GM12878 (cell line): ENCODE measurements around the gene PRSS2. TPM values are rescaled to one million over a fixed set of nuclear protein-coding genes. Genes with fewer than 3 reads are reported as not detected.

Source experiments
- ATAC-seq: fragments of 200-7000 bp; cut with Tn5 transposase; 3 replicates; pipeline ENCODE4 v1.9.1; 2020; ENCODE audit warnings: mild to moderate bottlenecking, moderate library complexity
- BruUV-seq: library from RNA; stranded (reverse); fragments of 400-500 nt; replicated peaks from 2 replicates; lab custom pipeline; 2021; lab: Mats Ljungman, UMichigan
- CTCF ChIA-PET: fragments of 300-600 bp; sonication (Branson Sonifier 250); formaldehyde crosslinking; extraction: SDS; loops from one replicate; lab custom pipeline; 2021; ENCODE audit warnings: inconsistent platforms; lab: Yijun Ruan, JAX
- POLR2A ChIA-PET: fragments of 350-600 bp; formaldehyde crosslinking; extraction: SDS; loops from one replicate; lab custom pipeline; 2021; ENCODE audit warnings: inconsistent platforms; lab: Charles Lee
- RAD21 ChIA-PET: fragments of 300-600 bp; sonication (Branson Sonifier 250); formaldehyde crosslinking; loops from one replicate; lab custom pipeline; 2023; ENCODE audit warnings: antibody characterized with exemption; ENCODE audit not compliant: unreplicated experiment; lab: Charles Lee
- SMC1A ChIA-PET: fragments of 300-600 bp; sonication (Branson Sonifier 250); formaldehyde crosslinking; loops from one replicate; lab custom pipeline; 2023; ENCODE audit not compliant: unreplicated experiment, uncharacterized antibody; lab: Charles Lee
- DNase-seq: peaks from one replicate; pipeline ENCODE4 v3.0.0-alpha.2; 2011; ENCODE audit warnings: low read depth, low spot score
- FAIRE-seq: peaks from 3 replicates; lab custom pipeline; 2011; peaks lifted over from hg19 to GRCh38; lab: Jason Lieb, UNC
- H2AFZ ChIP-seq: 2 replicates; pipeline ENCODE4 v1.6.0; 2011; ENCODE audit warnings: low read depth, low read length, control low read depth; ENCODE audit not compliant: control insufficient read depth
- H3K27ac ChIP-seq: 2 replicates; pipeline ENCODE4 v1.5.1; 2011; ENCODE audit warnings: control low read depth; ENCODE audit not compliant: control insufficient read depth, insufficient read depth
- H3K27me3 ChIP-seq, 2 experiments: replicated peaks in 1 of 2; 2 replicates each; pipeline versions ENCODE4 v1.6.0 to v1.6.1; 2011; ENCODE audit warnings: low read length in 1 of 2; ENCODE audit not compliant: control insufficient read depth in 2 of 2, insufficient read depth in 2 of 2
- H3K36me3 ChIP-seq, 2 experiments: 2 replicates each; pipeline ENCODE4 v1.5.1; 2011; ENCODE audit warnings: low read length in 1 of 2; ENCODE audit not compliant: control insufficient read depth in 2 of 2, insufficient read depth in 2 of 2
- H3K4me1 ChIP-seq: 2 replicates; pipeline ENCODE4 v1.6.1; 2011; ENCODE audit warnings: mild to moderate bottlenecking, low read length, moderate library complexity, mixed read lengths; ENCODE audit not compliant: control insufficient read depth, insufficient read depth
- H3K4me2 ChIP-seq: 2 replicates; pipeline ENCODE4 v1.6.0; 2011; ENCODE audit warnings: control low read depth; ENCODE audit not compliant: control insufficient read depth, insufficient read depth
- H3K4me3 ChIP-seq: fragments of 200-600 bp; sonication (generic); 2 replicates; pipeline ENCODE4 v1.5.1; 2016
- H3K79me2 ChIP-seq: 2 replicates; pipeline ENCODE4 v1.6.0; 2011; ENCODE audit warnings: low read length; ENCODE audit not compliant: control insufficient read depth, insufficient read depth
- H3K9ac ChIP-seq: 2 replicates; pipeline ENCODE4 v1.8.0; 2011; ENCODE audit warnings: low read length, control low read depth, mixed read lengths; ENCODE audit not compliant: control insufficient read depth, insufficient read depth
- H3K9me3 ChIP-seq: replicated peaks from 3 replicates; pipeline ENCODE4 v1.5.1; 2011; ENCODE audit warnings: mild to moderate bottlenecking, low read length; ENCODE audit not compliant: control insufficient read depth, insufficient read depth
- H4K20me1 ChIP-seq: 2 replicates; pipeline ENCODE4 v1.6.0; 2011; ENCODE audit not compliant: control insufficient read depth, insufficient read depth
- ASH2L ChIP-seq: fragments of 300-600, 200-600 bp; sonication (generic); IDR thresholded peaks from 2 replicates; pipeline ENCODE4 v1.6.1; 2017; ENCODE audit warnings: low read depth, mild to moderate bottlenecking, borderline replicate concordance
- CBX3 ChIP-seq: fragments of 200-600 bp; sonication (generic); IDR thresholded peaks from 2 replicates; pipeline ENCODE4 v1.6.1; 2016; ENCODE audit warnings: low read depth, borderline replicate concordance
- CHD1 ChIP-seq: IDR thresholded peaks from 2 replicates; pipeline ENCODE4 v1.6.1; 2012; ENCODE audit warnings: low read depth, low read length, improper control_type of control experiment
- E2F8 ChIP-seq: fragments of 450-650 bp; IDR thresholded peaks from 2 replicates; pipeline ENCODE4 v1.6.1; 2018; ENCODE audit warnings: mild to moderate bottlenecking, low read depth, moderate library complexity; ENCODE audit not compliant: partially characterized antibody
- GATAD2B ChIP-seq: fragments of 450-650 bp; conservative IDR thresholded peaks from 2 replicates; pipeline ENCODE4 v1.6.1; 2017; ENCODE audit warnings: low read depth, mild to moderate bottlenecking, moderate library complexity
- HDGF ChIP-seq: fragments of 450-650 bp; IDR thresholded peaks from 2 replicates; pipeline ENCODE4 v1.6.1; 2016; ENCODE audit warnings: antibody characterized with exemption
- MEF2A ChIP-seq: IDR thresholded peaks from 2 replicates; pipeline ENCODE4 v1.6.1; 2011; ENCODE audit warnings: low read depth, mild to moderate bottlenecking, low read length, moderate library complexity; ENCODE audit not compliant: insufficient read depth
- NBN ChIP-seq: fragments of 450-650 bp; IDR thresholded peaks from 2 replicates; pipeline ENCODE4 v1.6.1; 2016
- SUPT20H ChIP-seq: IDR thresholded peaks from 2 replicates; pipeline ENCODE4 v1.6.1; 2011; ENCODE audit warnings: low read depth, mild to moderate bottlenecking, low read length, moderate library complexity, borderline replicate concordance; ENCODE audit not compliant: control insufficient read depth
- ZBTB33 ChIP-seq: fragments of 450-650 bp; IDR thresholded peaks from 2 replicates; pipeline ENCODE4 v1.6.1; 2017; ENCODE audit warnings: mild to moderate bottlenecking
- WGBS: methylation state at CpG from one replicate; pipeline ENCODE4 v1.1.6; 2016; ENCODE audit warnings: low lambda C conversion rate; ENCODE audit not compliant: insufficient replicate concordance, insufficient coverage; ENCODE audit errors: missing lambda C conversion rate; 5-methylcytosine and 5-hydroxymethylcytosine counted together
- in situ Hi-C: fragments of 300-500 bp; cut with MboI; formaldehyde crosslinking; loops from 9 replicates; pipeline ENCODE4 v1.14.3; 2018; ENCODE audit warnings: mixed read lengths
- intact Hi-C: fragments of 100-400 bp; cut with micrococcal nuclease; formaldehyde crosslinking; loops from one replicate; pipeline ENCODE4 v1.14.2; 2022; ENCODE audit not compliant: unreplicated experiment
- polyA plus RNA-seq, 11 experiments: library from polyadenylated mRNA; depleted of rRNA in 4 of 11; unstranded in 6 of 11; stranded (reverse) in 5 of 11; fragments of >200 nt; fragmentation: Nextera tagmentation in 4 of 11; fragmentation: Illumina TruSeq in 1 of 11; extraction: Ambion mirVana in 4 of 11; extraction: Trizol in 1 of 11; gene quantifications; 1 replicate in 1 of 11; 2 replicates in 10 of 11; pipeline versions ENCODE4 v1.2.1 to v1.2.3, GENCODE V29; 2011 to 2016; ENCODE audit warnings: inconsistent platforms in 2 of 11, missing spikeins in 2 of 11, low read depth in 1 of 11
- total RNA-seq, 4 experiments: library from RNA; depleted of rRNA in 3 of 4; stranded (reverse); fragments of >200 nt in 3 of 4; fragmentation: Illumina TruSeq in 1 of 4; extraction: Trizol in 1 of 4; gene quantifications; 2 replicates each; pipeline versions ENCODE4 v1.2.1 to v1.2.3, GENCODE V29; 2013 to 2021
- TF ChIP-seq, protein P1 (sequence below): IDR thresholded peaks from 2 replicates; pipeline ENCODE4 v1.6.1; 2011; ENCODE audit warnings: mild to moderate bottlenecking, low read depth, low read length, moderate library complexity; ENCODE audit not compliant: insufficient replicate concordance
- TF ChIP-seq, protein P2 (sequence below): IDR thresholded peaks from 2 replicates; pipeline ENCODE4 v1.6.1; 2011; ENCODE audit warnings: low read depth, mild to moderate bottlenecking, low read length, moderate library complexity, borderline replicate concordance; ENCODE audit errors: extremely low read depth

Gene PRSS2
- total and polyA plus RNA-seq, 10 of the 15 experiments (the other 5 are each of a cell fraction or from before 2014, with no cell fraction given), result 0.21 to 28.8 (median 0.41) TPM; not detected in 7

- ATAC-seq (no peak), DNase-seq (no peak), FAIRE-seq (no peak)
- H2AFZ ChIP-seq, result no peak overlapping the region
- no peak overlapping the region for H3K4me3 ChIP-seq
- H3K36me3 ChIP-seq, result no peaks in the 10 kb centered on the region
- intact Hi-C loops, result loop anchor here (10.0 kb wide), 1 partner anchor 252 kb away; no protein-coding TSS in a partner anchor
- no peaks in the 10 kb centered on the region for H3K79me2 ChIP-seq
- H3K9ac ChIP-seq, result no peak overlapping the region
- no peaks in the 10 kb centered on the region for H3K27me3 ChIP-seq
- no peak overlapping the region for H3K4me2 ChIP-seq
- H3K9me3 ChIP-seq, result no peaks in the 10 kb centered on the region
- POLR2A ChIA-PET, result interaction anchor here (1.1 to 16.4 kb wide), 4 partner anchors 9 to 21 kb away, joined by 3 to 325 read pairs (median 6); no protein-coding TSS in a partner anchor
- no TSS peak for BruUV-seq
- no peaks in the 10 kb centered on the region for H4K20me1 ChIP-seq
- in situ Hi-C loops, result no loop called here
- H3K4me1 ChIP-seq, result peaks cover 9% of the 10 kb centered on the region
- CTCF ChIA-PET, result interaction anchor here (1.7 to 24.4 kb wide), 6 partner anchors 18 to 183 kb away, joined by 6 to 1055 read pairs (median 152); no protein-coding TSS in a partner anchor
- 95% methylated on average over 11 of the region's 11 CpGs for WGBS
- SMC1A ChIA-PET, result interaction anchor here (1.2 to 24.6 kb wide), 6 partner anchors 9 to 73 kb away, joined by 3 to 786 read pairs (median 55); no protein-coding TSS in a partner anchor
- no peak overlapping the region for H3K27ac ChIP-seq
- TF ChIP-seq NBN (no peak), ASH2L (no peak), ZBTB33 (no peak), SUPT20H (no peak), MEF2A (no peak), CBX3 (no peak), E2F8 (no peak), GATAD2B (no peak), CHD1 (no peak), HDGF (no peak)
- TF ChIP-seq, protein P1, sequence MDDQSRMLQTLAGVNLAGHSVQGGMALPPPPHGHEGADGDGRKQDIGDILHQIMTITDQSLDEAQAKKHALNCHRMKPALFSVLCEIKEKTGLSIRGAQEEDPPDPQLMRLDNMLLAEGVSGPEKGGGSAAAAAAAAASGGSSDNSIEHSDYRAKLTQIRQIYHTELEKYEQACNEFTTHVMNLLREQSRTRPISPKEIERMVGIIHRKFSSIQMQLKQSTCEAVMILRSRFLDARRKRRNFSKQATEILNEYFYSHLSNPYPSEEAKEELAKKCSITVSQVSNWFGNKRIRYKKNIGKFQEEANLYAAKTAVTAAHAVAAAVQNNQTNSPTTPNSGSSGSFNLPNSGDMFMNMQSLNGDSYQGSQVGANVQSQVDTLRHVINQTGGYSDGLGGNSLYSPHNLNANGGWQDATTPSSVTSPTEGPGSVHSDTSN, result no peak
- TF ChIP-seq, protein P2, sequence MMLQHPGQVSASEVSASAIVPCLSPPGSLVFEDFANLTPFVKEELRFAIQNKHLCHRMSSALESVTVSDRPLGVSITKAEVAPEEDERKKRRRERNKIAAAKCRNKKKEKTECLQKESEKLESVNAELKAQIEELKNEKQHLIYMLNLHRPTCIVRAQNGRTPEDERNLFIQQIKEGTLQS, result no peak
- RAD21 ChIA-PET, result interaction anchor here (0.9 to 20.4 kb wide), 4 partner anchors 9 to 74 kb away, joined by 3 to 813 read pairs (median 139); no protein-coding TSS in a partner anchor
These were observed 16.4 kb downstream of the PRSS2 start for GRCh38 chr7:142787034-142787768.
